Measurements from ENCODE around the gene SLCO2B1. TPM values are rescaled to one million over a fixed set of nuclear protein-coding genes. Genes with fewer than 3 reads are reported as not detected.

Gene SLCO2B1
- total RNA-seq, 1 donor from 2014 or later: 2.6 TPM

- H3K36me3 ChIP-seq (ENCODE audit: insufficient read depth, low read length): no peaks in the 10 kb centered on the region
- Mint-ChIP-seq H3K27ac (ENCODE audit: unreplicated experiment) (no peak overlapping the region), H3K36me3 (ENCODE audit: low read depth, unreplicated experiment) (no peaks in the 10 kb centered on the region), H3K4me1 (ENCODE audit: low read depth, unreplicated experiment) (no peaks in the 10 kb centered on the region), H3K9me3 (ENCODE audit: unreplicated experiment) (no peaks in the 10 kb centered on the region), H3K27me3 (ENCODE audit: low read depth, unreplicated experiment) (peaks cover 65% of the 10 kb centered on the region), H3K4me3 (ENCODE audit: unreplicated experiment) (no peak overlapping the region)
- no peak overlapping the region for H3K4me3 ChIP-seq (ENCODE audit: insufficient read depth, low read depth, low read length)
- H3K9me3 ChIP-seq (ENCODE audit: insufficient read depth, low read depth, low read length): no peaks in the 10 kb centered on the region
- no peak overlapping the region for H3K27ac ChIP-seq (ENCODE audit: low read depth, low read length)
- no peak overlapping the region for H2AFZ ChIP-seq (ENCODE audit: low read depth, low read length)
- DNase-seq (ENCODE audit: low read depth) (no peak), FAIRE-seq (no peak)
- peaks cover 15% of the 10 kb centered on the region for H3K27me3 ChIP-seq (ENCODE audit: insufficient read depth, low read length)
- no peak overlapping the region for H3K9ac ChIP-seq (ENCODE audit: low read length)
- no peak overlapping the region for H3K4me2 ChIP-seq (ENCODE audit: low read length)
- H3K4me1 ChIP-seq (ENCODE audit: insufficient read depth, low read length): no peaks in the 10 kb centered on the region
- no peaks in the 10 kb centered on the region for H3K79me2 ChIP-seq (ENCODE audit: insufficient read depth, low read length)
- no peaks in the 10 kb centered on the region for H4K20me1 ChIP-seq (ENCODE audit: insufficient read depth, low read length)
- no peak for TF ChIP-seq EZH2 (IDR thresholded peaks at IDR 0.05; ENCODE audit: insufficient read depth, low read length)
- no peak for TF ChIP-seq CTCF (IDR thresholded peaks at IDR 0.05; ENCODE audit: insufficient read depth, low read depth, low read length)
Observed at GRCh38 chr11:75203138-75203537, 52.2 kb downstream of the SLCO2B1 start.

DNA sequence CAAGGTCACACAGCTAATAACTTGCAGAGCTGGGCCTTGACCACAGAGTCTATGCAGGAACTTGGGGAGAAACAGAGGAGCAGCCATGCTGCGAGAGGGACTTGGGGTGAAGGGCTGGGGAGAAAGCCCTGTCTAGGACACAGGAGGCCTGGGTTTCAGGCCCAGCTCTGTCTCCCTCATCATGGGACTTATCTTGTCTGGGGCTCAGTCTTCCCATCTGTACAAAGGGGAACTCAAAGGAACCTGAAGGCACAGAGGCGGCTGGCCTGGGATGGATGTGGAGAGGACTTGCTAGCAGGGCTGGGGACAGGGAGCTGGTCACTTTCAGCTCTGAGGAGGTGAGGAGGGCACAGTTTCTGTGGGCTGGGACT, 52.7 kb downstream of the SLCO2B1 start:
- Mint-ChIP-seq H3K27ac (ENCODE audit: unreplicated experiment) (no peak overlapping the region), H3K4me1 (ENCODE audit: low read depth, unreplicated experiment) (no peaks in the 10 kb centered on the region), H3K9me3 (ENCODE audit: unreplicated experiment) (no peaks in the 10 kb centered on the region), H3K36me3 (ENCODE audit: low read depth, unreplicated experiment) (no peaks in the 10 kb centered on the region), H3K27me3 (ENCODE audit: low read depth, unreplicated experiment) (peaks cover 60% of the 10 kb centered on the region), H3K4me3 (ENCODE audit: unreplicated experiment) (no peak overlapping the region)
- Histone ChIP-seq H3K9ac (ENCODE audit: low read length) (no peak overlapping the region), H3K27me3 (ENCODE audit: insufficient read depth, low read length) (peaks cover 18% of the 10 kb centered on the region), H3K36me3 (ENCODE audit: insufficient read depth, low read length) (no peaks in the 10 kb centered on the region), H2AFZ (ENCODE audit: low read depth, low read length) (no peak overlapping the region), H3K4me1 (ENCODE audit: insufficient read depth, low read length) (no peaks in the 10 kb centered on the region), H3K4me2 (ENCODE audit: low read length) (no peak overlapping the region), H3K4me3 (ENCODE audit: insufficient read depth, low read depth, low read length) (no peak overlapping the region), H3K79me2 (ENCODE audit: insufficient read depth, low read length) (no peaks in the 10 kb centered on the region), H3K27ac (ENCODE audit: low read depth, low read length) (no peak overlapping the region), H4K20me1 (ENCODE audit: insufficient read depth, low read length) (no peaks in the 10 kb centered on the region), H3K9me3 (ENCODE audit: insufficient read depth, low read depth, low read length) (no peaks in the 10 kb centered on the region)
- TF ChIP-seq EZH2 (IDR thresholded peaks at IDR 0.05; ENCODE audit: insufficient read depth, low read length) (no peak), CTCF (IDR thresholded peaks at IDR 0.05; ENCODE audit: insufficient read depth, low read depth, low read length) (no peak)
- DNase-seq (ENCODE audit: low read depth): no peak
- no peak for FAIRE-seq

- TF ChIP-seq EZH2 (IDR thresholded peaks at IDR 0.05; ENCODE audit: insufficient read depth, low read length): no peak
- no peak for TF ChIP-seq CTCF (IDR thresholded peaks at IDR 0.05; ENCODE audit: insufficient read depth, low read depth, low read length)
- Mint-ChIP-seq H3K27me3 (ENCODE audit: low read depth, unreplicated experiment) (peaks cover 55% of the 10 kb centered on the region), H3K36me3 (ENCODE audit: low read depth, unreplicated experiment) (no peaks in the 10 kb centered on the region), H3K27ac (ENCODE audit: unreplicated experiment) (no peak overlapping the region), H3K9me3 (ENCODE audit: unreplicated experiment) (no peaks in the 10 kb centered on the region), H3K4me1 (ENCODE audit: low read depth, unreplicated experiment) (no peaks in the 10 kb centered on the region), H3K4me3 (ENCODE audit: unreplicated experiment) (no peak overlapping the region)
- Histone ChIP-seq H3K27ac (ENCODE audit: low read depth, low read length) (no peak overlapping the region), H3K27me3 (ENCODE audit: insufficient read depth, low read length) (peaks cover 20% of the 10 kb centered on the region), H2AFZ (ENCODE audit: low read depth, low read length) (no peak overlapping the region), H3K9me3 (ENCODE audit: insufficient read depth, low read depth, low read length) (no peaks in the 10 kb centered on the region), H3K9ac (ENCODE audit: low read length) (no peak overlapping the region), H3K4me2 (ENCODE audit: low read length) (no peak overlapping the region), H3K4me3 (ENCODE audit: insufficient read depth, low read depth, low read length) (no peak overlapping the region), H3K79me2 (ENCODE audit: insufficient read depth, low read length) (no peaks in the 10 kb centered on the region), H4K20me1 (ENCODE audit: insufficient read depth, low read length) (no peaks in the 10 kb centered on the region), H3K4me1 (ENCODE audit: insufficient read depth, low read length) (no peaks in the 10 kb centered on the region), H3K36me3 (ENCODE audit: insufficient read depth, low read length) (no peaks in the 10 kb centered on the region)
- FAIRE-seq (no peak), DNase-seq (ENCODE audit: low read depth) (no peak)
Observed at GRCh38 chr11:75204012-75204674, 53.2 kb downstream of the SLCO2B1 start.
